HFFc6 (cell line): ENCODE results near the gene FAH. TPM values are rescaled to one million over a fixed set of nuclear protein-coding genes. Genes with fewer than 3 reads are reported as not detected.

Experiments
- DNase-seq: peaks from one replicate; pipeline ENCODE4 v3.0.0-alpha.2; 2018
- H3K27ac Mint-ChIP-seq: 2 replicates; pipeline ENCODE4 v1.8.0; 2020; ENCODE audit warnings: mild to moderate bottlenecking, mixed read lengths
- H3K27me3 Mint-ChIP-seq: 2 replicates; pipeline ENCODE4 v1.8.0; 2021; ENCODE audit warnings: mild to moderate bottlenecking, moderate library complexity, mixed read lengths; ENCODE audit not compliant: insufficient read depth
- H3K36me3 Mint-ChIP-seq: 2 replicates; pipeline ENCODE4 v1.8.0; 2021; ENCODE audit warnings: low read depth, mixed read lengths
- H3K4me1 Mint-ChIP-seq: 2 replicates; pipeline ENCODE4 v1.8.0; 2020; ENCODE audit warnings: low read depth, mixed read lengths
- H3K4me3 Mint-ChIP-seq: 2 replicates; pipeline ENCODE4 v1.8.0; 2020; ENCODE audit warnings: mild to moderate bottlenecking, moderate library complexity, mixed read lengths
- H3K9me3 Mint-ChIP-seq: 2 replicates; pipeline ENCODE4 v1.8.0; 2020; ENCODE audit warnings: mild to moderate bottlenecking, mixed read lengths
- CTCF ChIP-seq: fragments of 200-600 bp; sonication (generic); IDR thresholded peaks from 2 replicates; pipeline ENCODE4 v1.5.0; 2021; ENCODE audit warnings: antibody characterized with exemption, mild to moderate bottlenecking
- total RNA-seq, 6 experiments: library from RNA; stranded (reverse); fragmentation: NEBNext Ultra II Directional; extraction: Animal tissue kit (Norgen Biotek cat#: 25700); gene quantifications; 2 replicates in 1 of 6; 3 replicates in 5 of 6; pipeline ENCODE4 v1.2.3, GENCODE V29; 2021

FAH gene
- total RNA-seq, 6 experiments from 2014 or later, result 51.1 to 75.4 (median 61.1) TPM

GRCh38 chr15:80228959-80229610, 76.3 kb downstream of the FAH start:
- no peaks in the 10 kb centered on the region for H3K36me3 Mint-ChIP-seq
- H3K9me3 Mint-ChIP-seq, result no peaks in the 10 kb centered on the region
- no peak overlapping the region for H3K27ac Mint-ChIP-seq
- no peaks in the 10 kb centered on the region for H3K4me1 Mint-ChIP-seq
- TF ChIP-seq CTCF, result no peak
- DNase-seq, result peak; percentile 5
- no peak overlapping the region for H3K4me3 Mint-ChIP-seq
- H3K27me3 Mint-ChIP-seq, result peaks cover 35% of the 10 kb centered on the region

GRCh38 chr15:80231371-80231770, 78.6 kb downstream of the FAH start:
- Mint-ChIP-seq H3K4me3 (no peak overlapping the region), H3K4me1 (no peaks in the 10 kb centered on the region), H3K27ac (no peak overlapping the region), H3K36me3 (no peaks in the 10 kb centered on the region), H3K27me3 (peaks cover 38% of the 10 kb centered on the region), H3K9me3 (no peaks in the 10 kb centered on the region)
- no peak for DNase-seq
- no peak for TF ChIP-seq CTCF

DNA sequence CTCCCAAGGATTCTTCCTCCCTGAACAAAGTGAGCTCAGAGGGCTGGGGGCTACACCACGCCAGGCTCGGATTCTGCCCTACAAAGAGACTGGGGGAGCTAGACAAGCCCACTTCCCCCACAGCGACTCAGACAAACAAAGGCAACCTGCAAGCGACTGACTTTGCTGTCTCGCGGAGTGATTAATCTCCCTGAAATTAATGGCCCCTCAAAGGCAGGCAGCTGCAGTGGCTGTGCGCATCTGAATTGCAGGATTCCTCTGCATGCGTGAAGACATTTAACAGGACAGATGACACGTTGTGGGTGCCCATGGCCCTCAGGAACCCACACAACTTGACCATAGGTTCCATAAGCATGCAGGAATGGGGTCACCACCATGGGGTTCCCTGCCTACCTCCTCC, 80.8 kb downstream of the FAH start:
- Mint-ChIP-seq H3K27me3 (peaks cover 31% of the 10 kb centered on the region), H3K36me3 (no peaks in the 10 kb centered on the region), H3K4me1 (no peaks in the 10 kb centered on the region), H3K4me3 (no peak overlapping the region), H3K27ac (no peak overlapping the region), H3K9me3 (no peaks in the 10 kb centered on the region)
- DNase-seq, result no peak
- TF ChIP-seq CTCF, result no peak

GRCh38 chr15:80234883-80235282, 82.1 kb downstream of the FAH start:
- peak; percentile 84 for TF ChIP-seq CTCF
- peak; percentile 18 for DNase-seq
- H3K27me3 Mint-ChIP-seq, result peaks cover 35% of the 10 kb centered on the region
- no peaks in the 10 kb centered on the region for H3K4me1 Mint-ChIP-seq
- H3K9me3 Mint-ChIP-seq, result no peaks in the 10 kb centered on the region
- H3K27ac Mint-ChIP-seq, result no peak overlapping the region
- H3K4me3 Mint-ChIP-seq, result no peak overlapping the region
- H3K36me3 Mint-ChIP-seq, result no peaks in the 10 kb centered on the region

Other genes starting within 250 kb of the FAH start
- under 1 TPM in 2 of 6 experiments, not detected in 4; 0.27 to 0.46 TPM for gene BCL2A1, start 181.8 kb upstream of the FAH start, total RNA-seq
- 10 to 100 TPM; 49.0 to 62.6 (median 57.6) TPM for gene ZFAND6, start 93.3 kb upstream of the FAH start, total RNA-seq
- not detected for gene CTXND1, start 99.2 kb downstream of the FAH start, total RNA-seq